ENCODE data around the gene DCAKD.

Gene DCAKD

GRCh38 chr17:44996304-44996703, 55.1 kb downstream of the DCAKD start:
- no peak for DNase-seq (ENCODE audit: low read depth)
- Histone ChIP-seq H3K9ac (ENCODE audit: low read length) (no peak overlapping the region), H3K4me1 (ENCODE audit: control insufficient read depth, insufficient read depth, low read length) (no peaks in the 10 kb centered on the region), H3K4me3 (ENCODE audit: low read length) (no peak overlapping the region), H3K27me3 (replicated peaks; ENCODE audit: control insufficient read depth, insufficient read depth, low read length) (peaks cover 56% of the 10 kb centered on the region), H3K36me3 (ENCODE audit: control insufficient read depth, insufficient read depth, low read length, severe bottlenecking) (no peaks in the 10 kb centered on the region), H3K9me3 (ENCODE audit: control insufficient read depth, low read length) (peaks cover 8% of the 10 kb centered on the region)

- Histone ChIP-seq H3K27me3 (replicated peaks; ENCODE audit: control insufficient read depth, insufficient read depth, low read length) (peaks cover 58% of the 10 kb centered on the region), H3K4me3 (ENCODE audit: low read length) (no peak overlapping the region), H3K4me1 (ENCODE audit: control insufficient read depth, insufficient read depth, low read length) (no peaks in the 10 kb centered on the region), H3K9ac (ENCODE audit: low read length) (no peak overlapping the region), H3K36me3 (ENCODE audit: control insufficient read depth, insufficient read depth, low read length, severe bottlenecking) (no peaks in the 10 kb centered on the region), H3K9me3 (ENCODE audit: control insufficient read depth, low read length) (peaks cover 8% of the 10 kb centered on the region)
- DNase-seq (ENCODE audit: low read depth), result peak; percentile 47
Measured at GRCh38 chr17:44995436-44996001, 55.9 kb downstream of the DCAKD start.

GRCh38 chr17:44992242-44992939, 59.0 kb downstream of the DCAKD start:
- no peak for DNase-seq (ENCODE audit: low read depth)
- peaks cover 60% of the 10 kb centered on the region for H3K27me3 ChIP-seq (replicated peaks; ENCODE audit: control insufficient read depth, insufficient read depth, low read length)
- no peaks in the 10 kb centered on the region for H3K9me3 ChIP-seq (ENCODE audit: control insufficient read depth, low read length)
- H3K4me3 ChIP-seq (ENCODE audit: low read length), result no peak overlapping the region
- no peaks in the 10 kb centered on the region for H3K36me3 ChIP-seq (ENCODE audit: control insufficient read depth, insufficient read depth, low read length, severe bottlenecking)
- H3K4me1 ChIP-seq (ENCODE audit: control insufficient read depth, insufficient read depth, low read length), result no peaks in the 10 kb centered on the region
- H3K9ac ChIP-seq (ENCODE audit: low read length), result no peak overlapping the region

GRCh38 chr17:44990994-44991393, 60.4 kb downstream of the DCAKD start:
- H3K36me3 ChIP-seq (ENCODE audit: control insufficient read depth, insufficient read depth, low read length, severe bottlenecking), result no peaks in the 10 kb centered on the region
- DNase-seq (ENCODE audit: low read depth), result no peak
- H3K4me3 ChIP-seq (ENCODE audit: low read length), result no peak overlapping the region
- peaks cover 55% of the 10 kb centered on the region for H3K27me3 ChIP-seq (replicated peaks; ENCODE audit: control insufficient read depth, insufficient read depth, low read length)
- no peaks in the 10 kb centered on the region for H3K4me1 ChIP-seq (ENCODE audit: control insufficient read depth, insufficient read depth, low read length)
- H3K9me3 ChIP-seq (ENCODE audit: control insufficient read depth, low read length), result no peaks in the 10 kb centered on the region
- no peak overlapping the region for H3K9ac ChIP-seq (ENCODE audit: low read length)

- Histone ChIP-seq H3K9ac (ENCODE audit: low read length) (no peak overlapping the region), H3K9me3 (ENCODE audit: control insufficient read depth, low read length) (no peaks in the 10 kb centered on the region), H3K4me3 (ENCODE audit: low read length) (no peak overlapping the region), H3K4me1 (ENCODE audit: control insufficient read depth, insufficient read depth, low read length) (no peaks in the 10 kb centered on the region), H3K27me3 (replicated peaks; ENCODE audit: control insufficient read depth, insufficient read depth, low read length) (peaks cover 56% of the 10 kb centered on the region), H3K36me3 (ENCODE audit: control insufficient read depth, insufficient read depth, low read length, severe bottlenecking) (no peaks in the 10 kb centered on the region)
- DNase-seq (ENCODE audit: low read depth), result no peak
Measured at GRCh38 chr17:44989552-44990138, 61.8 kb downstream of the DCAKD start.

GRCh38 chr17:44988044-44988942, 63.1 kb downstream of the DCAKD start:
- no peak overlapping the region for H3K4me3 ChIP-seq (ENCODE audit: low read length)
- no peak overlapping the region for H3K9ac ChIP-seq (ENCODE audit: low read length)
- H3K9me3 ChIP-seq (ENCODE audit: control insufficient read depth, low read length), result no peaks in the 10 kb centered on the region
- H3K4me1 ChIP-seq (ENCODE audit: control insufficient read depth, insufficient read depth, low read length), result no peaks in the 10 kb centered on the region
- H3K27me3 ChIP-seq (replicated peaks; ENCODE audit: control insufficient read depth, insufficient read depth, low read length), result peaks cover 45% of the 10 kb centered on the region
- H3K36me3 ChIP-seq (ENCODE audit: control insufficient read depth, insufficient read depth, low read length, severe bottlenecking), result no peaks in the 10 kb centered on the region
- no peak for DNase-seq (ENCODE audit: low read depth)

GRCh38 chr17:44983563-44983962, 67.9 kb downstream of the DCAKD start:
- Histone ChIP-seq H3K4me3 (ENCODE audit: low read length) (no peak overlapping the region), H3K36me3 (ENCODE audit: control insufficient read depth, insufficient read depth, low read length, severe bottlenecking) (no peaks in the 10 kb centered on the region)

GRCh38 chr17:44982113-44982702, 69.2 kb downstream of the DCAKD start:
- Histone ChIP-seq H3K36me3 (ENCODE audit: control insufficient read depth, insufficient read depth, low read length, severe bottlenecking) (no peaks in the 10 kb centered on the region), H3K4me1 (ENCODE audit: control insufficient read depth, insufficient read depth, low read length) (peaks cover 8% of the 10 kb centered on the region), H3K4me3 (ENCODE audit: low read length) (no peak overlapping the region), H3K9me3 (ENCODE audit: control insufficient read depth, low read length) (no peaks in the 10 kb centered on the region), H3K27me3 (replicated peaks; ENCODE audit: control insufficient read depth, insufficient read depth, low read length) (peaks cover 64% of the 10 kb centered on the region), H3K9ac (ENCODE audit: low read length) (no peak overlapping the region)
- DNase-seq (ENCODE audit: low read depth), result no peak

More at GRCh38 chr17:44983563-44983962, 67.9 kb downstream of the DCAKD start:
- H3K9ac ChIP-seq (ENCODE audit: low read length), result no peak overlapping the region
- H3K9me3 ChIP-seq (ENCODE audit: control insufficient read depth, low read length), result no peaks in the 10 kb centered on the region
- no peaks in the 10 kb centered on the region for H3K4me1 ChIP-seq (ENCODE audit: control insufficient read depth, insufficient read depth, low read length)
- H3K27me3 ChIP-seq (replicated peaks; ENCODE audit: control insufficient read depth, insufficient read depth, low read length), result peaks cover 53% of the 10 kb centered on the region
- DNase-seq (ENCODE audit: low read depth), result no peak

GRCh38 chr17:44981221-44981968, 70.0 kb downstream of the DCAKD start:
- H3K36me3 ChIP-seq (ENCODE audit: control insufficient read depth, insufficient read depth, low read length, severe bottlenecking), result no peaks in the 10 kb centered on the region
- H3K4me3 ChIP-seq (ENCODE audit: low read length), result no peak overlapping the region
- DNase-seq (ENCODE audit: low read depth), result peak; percentile 71
- H3K4me1 ChIP-seq (ENCODE audit: control insufficient read depth, insufficient read depth, low read length), result peaks cover 8% of the 10 kb centered on the region
- H3K27me3 ChIP-seq (replicated peaks; ENCODE audit: control insufficient read depth, insufficient read depth, low read length), result peaks cover 69% of the 10 kb centered on the region
- no peaks in the 10 kb centered on the region for H3K9me3 ChIP-seq (ENCODE audit: control insufficient read depth, low read length)
- no peak overlapping the region for H3K9ac ChIP-seq (ENCODE audit: low read length)

- Histone ChIP-seq H3K27me3 (replicated peaks; ENCODE audit: control insufficient read depth, insufficient read depth, low read length) (peaks cover 57% of the 10 kb centered on the region), H3K9me3 (ENCODE audit: control insufficient read depth, low read length) (no peaks in the 10 kb centered on the region), H3K9ac (ENCODE audit: low read length) (no peak overlapping the region), H3K4me3 (ENCODE audit: low read length) (no peak overlapping the region), H3K4me1 (ENCODE audit: control insufficient read depth, insufficient read depth, low read length) (peaks cover 8% of the 10 kb centered on the region), H3K36me3 (ENCODE audit: control insufficient read depth, insufficient read depth, low read length, severe bottlenecking) (no peaks in the 10 kb centered on the region)
- DNase-seq (ENCODE audit: low read depth), result no peak
Measured at GRCh38 chr17:44979426-44979995, 71.9 kb downstream of the DCAKD start.
